Stimulated activated naive CD4-positive, alpha-beta T cell treated with Interleukin-2 at 50 U/mL for 16 hours (primary cell): ENCODE data around the gene FAM210A.
A peak's percentile ranks its signal among the peaks of the same experiment; 100 is the strongest.
"Not testable (repeated sequence)": the region's sequence is repeated elsewhere in the genome, so short reads cannot be mapped to it uniquely, and the experiment has no call there.

Source experiments
- DNase-seq: peaks from one replicate; lab custom pipeline; 2025; lab: John Stamatoyannopoulos, UW

Gene FAM210A

GRCh38 chr18:13726232-13726971, at the start of gene FAM210A, which contains the start of gene RNMT:
Gene FAM210A (minus strand): TSS chr18:13726558. CDS start chr18:13682077, 44,481 bp downstream.
Gene RNMT (plus strand): TSS chr18:13726673. CDS start chr18:13731518, 4,845 bp downstream.
- DNase-seq: peak; percentile 91

- DNase-seq: no peak
Observed at GRCh38 chr18:13775058-13775457, 48.7 kb upstream of the FAM210A start.

- DNase-seq: no peak
Observed at GRCh38 chr18:13762690-13763439, 36.5 kb upstream of the FAM210A start.

- DNase-seq: no peak
Observed at GRCh38 chr18:13760047-13760446, 33.7 kb upstream of the FAM210A start.

GRCh38 chr18:13758622-13759021, 32.3 kb upstream of the FAM210A start:
- no peak for DNase-seq

- no peak for DNase-seq
Observed at GRCh38 chr18:13756671-13757070, 30.3 kb upstream of the FAM210A start.

GRCh38 chr18:13756261-13756660, 29.9 kb upstream of the FAM210A start:
- DNase-seq: no peak

GRCh38 chr18:13751599-13751998, 25.2 kb upstream of the FAM210A start:
- not testable (repeated sequence) for DNase-seq

- DNase-seq: no peak
Observed at GRCh38 chr18:13746633-13747032, 20.3 kb upstream of the FAM210A start.

- no peak for DNase-seq
Observed at GRCh38 chr18:13745696-13746095, 19.3 kb upstream of the FAM210A start.

- no peak for DNase-seq
Observed at GRCh38 chr18:13735681-13736080, 9.3 kb upstream of the FAM210A start.

GRCh38 chr18:13730481-13730880, 4.1 kb upstream of the FAM210A start:
- DNase-seq: no peak

GRCh38 chr18:13726972-13727331, 594 bp upstream of the FAM210A start:
- peak; percentile 35 for DNase-seq

GRCh38 chr18:13725566-13726231, 659 bp downstream of the FAM210A start:
- no peak for DNase-seq

- DNase-seq: no peak
Observed at GRCh38 chr18:13720847-13721246, 5.5 kb downstream of the FAM210A start.

GRCh38 chr18:13720123-13720522, 6.2 kb downstream of the FAM210A start:
- DNase-seq: no peak

GRCh38 chr18:13716916-13717315, 9.4 kb downstream of the FAM210A start:
- no peak for DNase-seq

- no peak for DNase-seq
Observed at GRCh38 chr18:13715330-13715729, 11.0 kb downstream of the FAM210A start.

GRCh38 chr18:13713455-13714055, 12.8 kb downstream of the FAM210A start:
- DNase-seq: no peak

- DNase-seq: no peak
Observed at GRCh38 chr18:13712400-13713131, 13.8 kb downstream of the FAM210A start.

- DNase-seq: no peak
Observed at GRCh38 chr18:13710414-13710831, 15.9 kb downstream of the FAM210A start.

GRCh38 chr18:13703899-13704298, 22.5 kb downstream of the FAM210A start:
- no peak for DNase-seq
